Measurements from ENCODE around the gene PGP. TPM values are rescaled to one million over a fixed set of nuclear protein-coding genes. Genes with fewer than 3 reads are reported as not detected.

The PGP gene
- total RNA-seq, 2 donors from 2014 or later, result 31.0 to 32.0 TPM

- Histone ChIP-seq H3K27ac (ENCODE audit: low read depth, low read length) (no peak overlapping the region), H3K27me3 (ENCODE audit: control insufficient read depth, insufficient read depth, low read length, poor library complexity, severe bottlenecking) (peaks cover 35% of the 10 kb centered on the region), H3K36me3 (ENCODE audit: control insufficient read depth, insufficient read depth, low read length) (no peaks in the 10 kb centered on the region), H3K4me1 (ENCODE audit: control insufficient read depth, insufficient read depth, low read length) (peaks cover 7% of the 10 kb centered on the region), H3K4me3 (ENCODE audit: low read length) (no peak overlapping the region), H3K9ac (ENCODE audit: extremely low read depth, low read length, poor library complexity, severe bottlenecking) (no peak overlapping the region), H3K9me3 (ENCODE audit: control insufficient read depth, low read length) (no peaks in the 10 kb centered on the region)
- Mint-ChIP-seq H3K9me3 (no peaks in the 10 kb centered on the region), H3K4me3 (no peak overlapping the region), H3K36me3 (ENCODE audit: low read depth) (no peaks in the 10 kb centered on the region), H3K27ac (no peak overlapping the region), H3K4me1 (no peaks in the 10 kb centered on the region), H3K27me3 (ENCODE audit: insufficient read depth) (peaks cover 31% of the 10 kb centered on the region)
- WGBS, 2 experiments (ENCODE audit: insufficient coverage in 1 of 2, insufficient read length in 1 of 2), result 77 to 85% methylated on average over 5 to 16 of the region's 16 CpGs
- DNase-seq, result no peak
- no peak for TF ChIP-seq CTCF (conservative IDR thresholded peaks at IDR 0.05)
Measured at GRCh38 chr16:2194166-2194834, 20.3 kb downstream of the PGP start.

- Histone ChIP-seq H3K27me3 (ENCODE audit: control insufficient read depth, insufficient read depth, low read length, poor library complexity, severe bottlenecking) (peaks cover 11% of the 10 kb centered on the region), H3K9ac (ENCODE audit: extremely low read depth, low read length, poor library complexity, severe bottlenecking) (no peak overlapping the region), H3K27ac (ENCODE audit: low read depth, low read length) (no peak overlapping the region), H3K9me3 (ENCODE audit: control insufficient read depth, low read length) (no peaks in the 10 kb centered on the region), H3K4me3 (ENCODE audit: low read length) (no peak overlapping the region), H3K4me1 (ENCODE audit: control insufficient read depth, insufficient read depth, low read length) (peaks cover 7% of the 10 kb centered on the region), H3K36me3 (ENCODE audit: control insufficient read depth, insufficient read depth, low read length) (no peaks in the 10 kb centered on the region)
- 92 to 95% methylated on average over 9 to 11 of the region's 11 CpGs for WGBS, 2 experiments (ENCODE audit: insufficient coverage in 1 of 2, insufficient read length in 1 of 2)
- Mint-ChIP-seq H3K4me1 (no peaks in the 10 kb centered on the region), H3K27me3 (ENCODE audit: insufficient read depth) (peaks cover 7% of the 10 kb centered on the region), H3K4me3 (no peak overlapping the region), H3K27ac (no peak overlapping the region), H3K36me3 (ENCODE audit: low read depth) (no peaks in the 10 kb centered on the region), H3K9me3 (no peaks in the 10 kb centered on the region)
- no peak for DNase-seq
- TF ChIP-seq CTCF (conservative IDR thresholded peaks at IDR 0.05), result no peak
Measured at GRCh38 chr16:2191446-2191706, 23.3 kb downstream of the PGP start.

- peaks cover 7% of the 10 kb centered on the region for H3K27me3 Mint-ChIP-seq (ENCODE audit: insufficient read depth)
- Histone ChIP-seq H3K27me3 (ENCODE audit: control insufficient read depth, insufficient read depth, low read length, poor library complexity, severe bottlenecking) (peaks cover 10% of the 10 kb centered on the region), H3K4me3 (ENCODE audit: low read length) (no peak overlapping the region), H3K4me1 (ENCODE audit: control insufficient read depth, insufficient read depth, low read length) (peaks cover 6% of the 10 kb centered on the region), H3K27ac (ENCODE audit: low read depth, low read length) (no peak overlapping the region), H3K9me3 (ENCODE audit: control insufficient read depth, low read length) (no peaks in the 10 kb centered on the region), H3K9ac (ENCODE audit: extremely low read depth, low read length, poor library complexity, severe bottlenecking) (no peak overlapping the region), H3K36me3 (ENCODE audit: control insufficient read depth, insufficient read depth, low read length) (no peaks in the 10 kb centered on the region)
- H3K9me3 Mint-ChIP-seq, result no peaks in the 10 kb centered on the region
- 91 to 95% methylated on average over 15 to 25 of the region's 25 CpGs for WGBS, 2 experiments (ENCODE audit: insufficient coverage in 1 of 2, insufficient read length in 1 of 2)
- TF ChIP-seq CTCF (conservative IDR thresholded peaks at IDR 0.05), result no peak
- no peaks in the 10 kb centered on the region for H3K36me3 Mint-ChIP-seq (ENCODE audit: low read depth)
- DNase-seq, result no peak
- H3K4me1 Mint-ChIP-seq, result no peaks in the 10 kb centered on the region
- H3K27ac Mint-ChIP-seq, result no peak overlapping the region
- no peak overlapping the region for H3K4me3 Mint-ChIP-seq
Measured at GRCh38 chr16:2190659-2191445, 23.8 kb downstream of the PGP start.
